ENCODE data around the gene THADA. TPM values are rescaled to one million over a fixed set of nuclear protein-coding genes. Genes with fewer than 3 reads are reported as not detected.

THADA gene
- total RNA-seq, 1 donor from 2014 or later = 29.3 TPM

DNA sequence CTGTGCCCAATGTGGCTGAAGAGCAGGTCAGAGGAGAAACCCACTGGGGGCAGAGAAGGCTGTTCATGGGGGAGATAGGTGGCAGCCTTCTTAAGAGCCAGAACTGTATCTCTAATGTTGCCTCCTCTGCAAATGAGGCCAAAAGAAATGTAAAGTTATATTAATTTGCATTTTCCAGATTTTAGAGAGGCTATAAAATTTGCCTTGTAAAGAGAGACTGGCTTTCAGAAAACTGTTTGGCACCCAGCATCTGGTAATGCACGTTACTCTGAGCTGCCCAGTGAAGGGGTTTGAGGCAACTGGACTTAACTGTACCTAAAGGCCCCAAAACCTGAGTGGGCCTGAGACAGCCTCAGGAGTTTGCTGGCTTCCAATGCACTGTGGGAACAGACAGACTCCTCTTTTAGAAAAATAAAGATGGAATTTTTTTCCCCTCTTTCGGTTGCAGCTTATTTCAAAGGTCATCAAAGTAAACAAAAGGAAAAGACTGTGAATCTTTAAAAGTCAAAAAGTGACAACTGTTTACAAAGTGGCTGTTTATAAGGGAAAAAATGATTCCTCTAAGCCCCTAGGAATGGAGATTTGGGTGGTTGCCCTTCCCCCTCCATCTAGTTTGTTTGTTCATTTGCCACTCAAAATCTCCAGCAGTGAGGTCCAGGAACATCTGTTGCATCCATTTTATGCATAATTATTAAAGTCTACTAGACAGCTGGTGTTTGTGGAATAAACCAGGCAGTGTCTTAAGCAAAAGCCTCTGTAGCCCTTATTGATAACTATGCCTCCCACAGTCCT lies 237.2 kb downstream of the THADA start:
- Histone ChIP-seq H4K20me1 (ENCODE audit: low read depth) (no peaks in the 10 kb centered on the region), H2AFZ (replicated peaks) (no peak overlapping the region), H3K9ac (no peak overlapping the region), H3K27me3 (no peaks in the 10 kb centered on the region), H3K4me3 (no peak overlapping the region), H3K4me2 (no peak overlapping the region), H3K9me3 (ENCODE audit: low read depth) (no peaks in the 10 kb centered on the region), H3K79me2 (ENCODE audit: low read depth) (no peaks in the 10 kb centered on the region), H3K27ac (no peak overlapping the region), H3K36me3 (no peaks in the 10 kb centered on the region), H3F3A (ENCODE audit: low read depth) (no peaks in the 10 kb centered on the region), H3K4me1 (no peaks in the 10 kb centered on the region)
- no peak overlapping the region for H3K4me3 Mint-ChIP-seq
- peaks cover 2% of the 10 kb centered on the region for H3K9me3 Mint-ChIP-seq
- no peaks in the 10 kb centered on the region for H3K4me1 Mint-ChIP-seq
- H3K27ac Mint-ChIP-seq = no peak overlapping the region
- H3K27me3 Mint-ChIP-seq (ENCODE audit: insufficient read depth, low read depth) = no peaks in the 10 kb centered on the region
- TF ChIP-seq EZH2phosphoT487 (IDR thresholded peaks at IDR 0.05) (no peak), EZH2 (IDR thresholded peaks at IDR 0.05) (no peak)
- TF ChIP-seq, protein P1, sequence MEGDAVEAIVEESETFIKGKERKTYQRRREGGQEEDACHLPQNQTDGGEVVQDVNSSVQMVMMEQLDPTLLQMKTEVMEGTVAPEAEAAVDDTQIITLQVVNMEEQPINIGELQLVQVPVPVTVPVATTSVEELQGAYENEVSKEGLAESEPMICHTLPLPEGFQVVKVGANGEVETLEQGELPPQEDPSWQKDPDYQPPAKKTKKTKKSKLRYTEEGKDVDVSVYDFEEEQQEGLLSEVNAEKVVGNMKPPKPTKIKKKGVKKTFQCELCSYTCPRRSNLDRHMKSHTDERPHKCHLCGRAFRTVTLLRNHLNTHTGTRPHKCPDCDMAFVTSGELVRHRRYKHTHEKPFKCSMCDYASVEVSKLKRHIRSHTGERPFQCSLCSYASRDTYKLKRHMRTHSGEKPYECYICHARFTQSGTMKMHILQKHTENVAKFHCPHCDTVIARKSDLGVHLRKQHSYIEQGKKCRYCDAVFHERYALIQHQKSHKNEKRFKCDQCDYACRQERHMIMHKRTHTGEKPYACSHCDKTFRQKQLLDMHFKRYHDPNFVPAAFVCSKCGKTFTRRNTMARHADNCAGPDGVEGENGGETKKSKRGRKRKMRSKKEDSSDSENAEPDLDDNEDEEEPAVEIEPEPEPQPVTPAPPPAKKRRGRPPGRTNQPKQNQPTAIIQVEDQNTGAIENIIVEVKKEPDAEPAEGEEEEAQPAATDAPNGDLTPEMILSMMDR (IDR thresholded peaks at IDR 0.05) = no peak
- peaks cover 2% of the 10 kb centered on the region for H3K36me3 Mint-ChIP-seq
- DNase-seq (ENCODE audit: low spot score) = no peak

DNA sequence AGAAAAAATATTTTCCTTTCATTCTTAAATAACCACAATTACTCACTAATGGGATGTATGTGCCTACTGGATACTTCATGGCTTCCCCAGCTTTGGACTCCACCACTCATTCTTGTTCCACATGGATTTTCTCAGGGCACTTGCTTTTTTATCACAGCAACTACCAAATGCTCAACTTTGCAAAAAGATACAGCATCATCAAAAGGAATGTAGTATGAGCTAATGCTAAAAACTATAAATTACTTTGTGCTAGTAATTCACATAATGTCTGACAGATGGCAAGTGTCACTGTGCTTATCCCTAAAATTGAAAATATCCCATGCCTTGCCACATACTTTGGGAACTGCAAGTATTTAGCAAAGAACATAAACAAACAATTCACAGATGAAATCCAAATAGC lies 239.1 kb downstream of the THADA start:
- H3K4me3 Mint-ChIP-seq = no peak overlapping the region

DNA sequence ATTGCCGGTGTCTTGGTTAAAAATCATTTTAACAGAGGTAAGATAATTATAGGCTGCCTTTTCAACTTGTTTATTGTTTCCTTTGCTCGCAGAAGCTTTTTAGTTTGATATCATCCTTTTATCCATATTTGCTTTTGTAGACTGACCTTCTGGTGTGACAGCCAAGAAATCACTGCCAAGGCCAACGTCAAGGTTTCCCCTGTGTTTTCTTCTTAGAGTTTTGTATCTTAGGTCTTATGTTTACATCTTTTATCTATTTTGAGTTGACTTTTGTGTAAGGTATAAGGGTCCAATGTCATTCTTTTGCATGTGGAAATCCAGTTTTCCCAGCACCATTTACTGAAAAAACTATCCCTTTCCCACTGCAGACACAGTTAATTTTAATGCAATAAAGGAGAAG lies 240.4 kb downstream of the THADA start:
- H3K27ac Mint-ChIP-seq = peak overlapping the region; percentile 42
- peaks cover 9% of the 10 kb centered on the region for H3K4me1 Mint-ChIP-seq

More for the DNA sequence above, 239.1 kb downstream of the THADA start:
- Histone ChIP-seq H3K9me3 (ENCODE audit: low read depth) (no peaks in the 10 kb centered on the region), H3F3A (ENCODE audit: low read depth) (no peaks in the 10 kb centered on the region), H3K79me2 (ENCODE audit: low read depth) (no peaks in the 10 kb centered on the region), H2AFZ (replicated peaks) (no peak overlapping the region), H4K20me1 (ENCODE audit: low read depth) (no peaks in the 10 kb centered on the region), H3K27ac (no peak overlapping the region), H3K4me2 (no peak overlapping the region), H3K4me1 (no peaks in the 10 kb centered on the region), H3K9ac (no peak overlapping the region), H3K27me3 (no peaks in the 10 kb centered on the region), H3K4me3 (no peak overlapping the region), H3K36me3 (no peaks in the 10 kb centered on the region)
- H3K36me3 Mint-ChIP-seq = peaks cover 2% of the 10 kb centered on the region
- H3K9me3 Mint-ChIP-seq = peaks cover 2% of the 10 kb centered on the region
- H3K4me1 Mint-ChIP-seq = peaks cover under 1% of the 10 kb centered on the region
- DNase-seq (ENCODE audit: low spot score) = no peak
- H3K27me3 Mint-ChIP-seq (ENCODE audit: insufficient read depth, low read depth) = no peaks in the 10 kb centered on the region
- TF ChIP-seq, protein P1 (IDR thresholded peaks at IDR 0.05) = no peak
- no peak for TF ChIP-seq EZH2 (IDR thresholded peaks at IDR 0.05)
- H3K27ac Mint-ChIP-seq = no peak overlapping the region

More for the DNA sequence above, 240.4 kb downstream of the THADA start:
- H3K4me3 ChIP-seq = no peak overlapping the region
- H3K4me2 ChIP-seq = no peak overlapping the region
- DNase-seq (ENCODE audit: low spot score) = no peak
- no peaks in the 10 kb centered on the region for H3K27me3 Mint-ChIP-seq (ENCODE audit: insufficient read depth, low read depth)
- no peaks in the 10 kb centered on the region for H4K20me1 ChIP-seq (ENCODE audit: low read depth)
- peaks cover 2% of the 10 kb centered on the region for H3K36me3 Mint-ChIP-seq
- no peaks in the 10 kb centered on the region for H3K9me3 ChIP-seq (ENCODE audit: low read depth)
- no peak overlapping the region for H3K27ac ChIP-seq
- TF ChIP-seq EZH2 (IDR thresholded peaks at IDR 0.05) (no peak), EZH2phosphoT487 (IDR thresholded peaks at IDR 0.05) (no peak)
- TF ChIP-seq, protein P1 (IDR thresholded peaks at IDR 0.05) = no peak
- no peaks in the 10 kb centered on the region for H3K36me3 ChIP-seq
- H3F3A ChIP-seq (ENCODE audit: low read depth) = no peaks in the 10 kb centered on the region
- no peak overlapping the region for H3K4me3 Mint-ChIP-seq
- H3K4me1 ChIP-seq = no peaks in the 10 kb centered on the region
- H3K9me3 Mint-ChIP-seq = peaks cover 2% of the 10 kb centered on the region
- no peak overlapping the region for H3K9ac ChIP-seq
- no peak overlapping the region for H2AFZ ChIP-seq (replicated peaks)
- no peaks in the 10 kb centered on the region for H3K27me3 ChIP-seq
- H3K79me2 ChIP-seq (ENCODE audit: low read depth) = no peaks in the 10 kb centered on the region

All from neural progenitor cell (in vitro differentiated cells).